HepG2 (cell line): ENCODE results near the gene PPP1R18. TPM values are rescaled to one million over a fixed set of nuclear protein-coding genes. Genes with fewer than 3 reads are reported as not detected.

Source experiments
- CEBPZ ChIP-seq: IDR thresholded peaks from 2 replicates; pipeline ENCODE4 v1.6.1; 2012; ENCODE audit warnings: low read length, improper control_type of control experiment
- ELF1 ChIP-seq: sonication (generic); formaldehyde crosslinking; IDR thresholded peaks from 2 replicates; pipeline ENCODE4 v1.4.0; 2020; ENCODE audit warnings: missing genetic modification reagents
- FLYWCH1 ChIP-seq: sonication (generic); formaldehyde crosslinking; IDR thresholded peaks from 2 replicates; pipeline ENCODE4 v1.8.1; 2023; ENCODE audit warnings: mild to moderate bottlenecking, missing genetic modification reagents
- GTF3A ChIP-seq: sonication (generic); formaldehyde crosslinking; conservative IDR thresholded peaks from 2 replicates; pipeline ENCODE4 v1.4.0; 2020; ENCODE audit warnings: mild to moderate bottlenecking, missing genetic modification reagents
- HMGXB4 ChIP-seq, 2 experiments: sonication (generic) in 1 of 2; formaldehyde crosslinking in 1 of 2; IDR thresholded peaks; 2 replicates each; pipeline versions ENCODE4 v1.4.0 to v1.6.1; 2018 to 2020; ENCODE audit warnings: missing genetic modification reagents in 2 of 2, borderline replicate concordance in 1 of 2, low read depth in 1 of 2, mild to moderate bottlenecking in 1 of 2, missing biosample characterization in 1 of 2
- HNRNPH1 ChIP-seq: fragments of 200-400 bp; formaldehyde crosslinking; optimal IDR thresholded peaks from 2 replicates; pipeline ENCODE3; 2017; ENCODE audit warnings: mild to moderate bottlenecking, low read depth, low read length
- KAT2B ChIP-seq: fragments of 150-350 bp; IDR thresholded peaks from 2 replicates; pipeline ENCODE4 v1.6.1; 2014; ENCODE audit warnings: low read depth, low read length, borderline replicate concordance
- MED13 ChIP-seq: sonication (generic); formaldehyde crosslinking; IDR thresholded peaks from 2 replicates; pipeline ENCODE4 v1.5.0; 2020; ENCODE audit warnings: missing genetic modification reagents
- PCBP1 ChIP-seq: fragments of 200-400 bp; formaldehyde crosslinking; IDR thresholded peaks from 2 replicates; pipeline ENCODE4 v1.6.1; 2017; ENCODE audit warnings: mild to moderate bottlenecking, low read depth, low read length, borderline replicate concordance
- PHF20 ChIP-seq: sonication (generic); formaldehyde crosslinking; IDR thresholded peaks from 2 replicates; pipeline ENCODE4 v1.5.0; 2020; ENCODE audit warnings: mild to moderate bottlenecking, missing genetic modification reagents
- POLR2G ChIP-seq: fragments of 200-400 bp; formaldehyde crosslinking; IDR thresholded peaks from 2 replicates; pipeline ENCODE4 v1.6.1; 2018; ENCODE audit warnings: mild to moderate bottlenecking, low read depth, low read length, moderate library complexity
- SMYD3 ChIP-seq: sonication (generic); formaldehyde crosslinking; IDR thresholded peaks from 2 replicates; pipeline ENCODE4 v1.8.1; 2023; ENCODE audit warnings: mild to moderate bottlenecking, missing genetic modification reagents
- ZBTB20 ChIP-seq: sonication (generic); formaldehyde crosslinking; IDR thresholded peaks from 2 replicates; pipeline ENCODE4 v1.8.1; 2023; ENCODE audit warnings: missing genetic modification reagents, low read depth, mild to moderate bottlenecking, borderline replicate concordance
- ZBTB7A ChIP-seq: sonication (generic); formaldehyde crosslinking; IDR thresholded peaks from 2 replicates; pipeline ENCODE4 v1.8.0; 2022; ENCODE audit warnings: mild to moderate bottlenecking, missing genetic modification reagents
- ZNF230 ChIP-seq: sonication (generic); formaldehyde crosslinking; IDR thresholded peaks from 2 replicates; pipeline ENCODE4 v1.4.0; 2020; ENCODE audit warnings: mild to moderate bottlenecking, missing genetic modification reagents
- ZSCAN22 ChIP-seq: sonication (generic); formaldehyde crosslinking; IDR thresholded peaks from 2 replicates; pipeline ENCODE4 v1.4.0; 2020; ENCODE audit warnings: mild to moderate bottlenecking, missing genetic modification reagents
- ZSCAN29 ChIP-seq: sonication (generic); formaldehyde crosslinking; conservative IDR thresholded peaks from 2 replicates; pipeline ENCODE4 v1.4.0; 2020; ENCODE audit warnings: mild to moderate bottlenecking, missing genetic modification reagents
- ZZZ3 ChIP-seq: sonication (generic); formaldehyde crosslinking; IDR thresholded peaks from 2 replicates; pipeline ENCODE4 v1.4.0; 2020; ENCODE audit warnings: missing genetic modification reagents, mild to moderate bottlenecking, borderline replicate concordance
- polyA plus RNA-seq, 8 experiments: library from polyadenylated mRNA; depleted of rRNA in 3 of 8; stranded (reverse) in 7 of 8; unstranded in 1 of 8; fragments of >200 nt; fragmentation: Illumina TruSeq in 4 of 8; extraction: Trizol in 4 of 8; gene quantifications; 2 replicates each; pipeline versions ENCODE4 v1.2.1 to v1.2.3, GENCODE V29; 2011 to 2016; ENCODE audit warnings: low read depth in 4 of 8, missing spikeins in 1 of 8, mixed read lengths in 1 of 8; ENCODE audit not compliant: insufficient read depth in 1 of 8
- total RNA-seq, 5 experiments: library from RNA; depleted of rRNA; stranded (reverse); fragments of >200 nt; fragmentation: Illumina TruSeq; extraction: Trizol; gene quantifications; 2 replicates each; pipeline ENCODE4 v1.2.3, GENCODE V29; 2016; ENCODE audit warnings: low read depth in 1 of 5

Gene PPP1R18
- total and polyA plus RNA-seq, 2 of the 13 experiments (the other 11 are each of a cell fraction or from before 2014, with no cell fraction given), result 4.9 to 9.2 TPM

GRCh38 chr6:30720738-30721197 lies 34.3 kb upstream of the PPP1R18 start (continued):
- TF ChIP-seq PHF20 (CRISPR knock-in tag), result 0 out of 2 replicates have a peak, but pooled peaks have one; percentile 31
- TF ChIP-seq PCBP1, result 0 out of 2 replicates have a peak, but pooled peaks have one; percentile 55
- TF ChIP-seq CEBPZ, result no peak
- TF ChIP-seq FLYWCH1 (CRISPR knock-in tag), result no peak
- no peak for TF ChIP-seq SMYD3 (CRISPR knock-in tag)
- TF ChIP-seq ZZZ3 (CRISPR knock-in tag), result no peak
- TF ChIP-seq POLR2G, result peak; percentile 14; the same call in 1 of the 2 replicates
- no peak for TF ChIP-seq GTF3A (CRISPR knock-in tag)
- TF ChIP-seq ELF1 (CRISPR knock-in tag), result no peak
- TF ChIP-seq ZSCAN29 (CRISPR knock-in tag), result no peak
- no peak for TF ChIP-seq MED13 (CRISPR knock-in tag)
- no peak for TF ChIP-seq ZSCAN22 (CRISPR knock-in tag)
- TF ChIP-seq HMGXB4 (CRISPR knock-in tag; IDR thresholded peaks at IDR 0.05; ENCODE audit: borderline replicate concordance in 1 of 2, low read depth in 1 of 2), result no peak; a peak in 1 of 4 replicates
- no peak for TF ChIP-seq KAT2B
- peak; percentile 70 for TF ChIP-seq HNRNPH1
- TF ChIP-seq ZNF230 (CRISPR knock-in tag), result no peak
- TF ChIP-seq ZBTB20 (CRISPR knock-in tag), result no peak
- TF ChIP-seq ZBTB7A, result 0 out of 2 replicates have a peak, but pooled peaks have one; percentile 38
